PC-3 (cell line): ENCODE measurements around the gene CD58.

ENCODE experiments used
- CTCF ChIP-seq: fragments of 300-600 bp; sonication (generic); conservative IDR thresholded peaks from 2 replicates; pipeline ENCODE4 v1.5.1; 2017; ENCODE audit warnings: antibody characterized with exemption, low read depth, mild to moderate bottlenecking, low read length
- EZH2 ChIP-seq: fragments of 300-600 bp; sonication (generic); IDR thresholded peaks from one replicate; pipeline ENCODE4 v1.6.1; 2017; ENCODE audit warnings: antibody characterized with exemption, mild to moderate bottlenecking, low read length; ENCODE audit not compliant: unreplicated experiment
- EZH2phosphoT487 ChIP-seq: fragments of 300-600 bp; sonication (generic); IDR thresholded peaks from 2 replicates; pipeline ENCODE4 v1.6.1; 2018; ENCODE audit warnings: mild to moderate bottlenecking, antibody characterized with exemption, low read length, borderline replicate concordance

GRCh38 chr1:116489231-116489697 is 81.6 kb downstream of the CD58 start:
- TF ChIP-seq CTCF (no peak), EZH2phosphoT487 (no peak), EZH2 (no peak)
